ENCODE measurements around the gene PRKAR2A.

DNA sequence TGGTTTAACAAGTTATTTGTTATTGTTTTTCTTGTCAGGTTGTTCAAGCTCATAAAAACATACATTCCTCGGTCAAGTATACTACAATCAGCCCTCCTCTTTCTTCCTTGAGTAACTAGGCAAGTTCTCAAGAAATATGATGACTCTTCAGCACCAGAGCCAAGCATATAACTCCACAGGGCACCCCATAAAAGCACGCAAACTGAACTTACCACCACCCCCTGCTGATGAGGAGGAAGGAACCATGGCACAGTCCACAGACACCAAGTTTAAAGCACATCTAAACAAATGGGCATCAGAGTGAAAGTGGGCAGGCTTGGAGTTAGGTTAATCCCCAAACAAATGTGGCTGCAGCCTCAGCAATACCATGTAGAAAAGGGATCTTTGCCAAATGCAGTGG lies 135.9 kb downstream of the PRKAR2A start:
- TF ChIP-seq, protein P1, sequence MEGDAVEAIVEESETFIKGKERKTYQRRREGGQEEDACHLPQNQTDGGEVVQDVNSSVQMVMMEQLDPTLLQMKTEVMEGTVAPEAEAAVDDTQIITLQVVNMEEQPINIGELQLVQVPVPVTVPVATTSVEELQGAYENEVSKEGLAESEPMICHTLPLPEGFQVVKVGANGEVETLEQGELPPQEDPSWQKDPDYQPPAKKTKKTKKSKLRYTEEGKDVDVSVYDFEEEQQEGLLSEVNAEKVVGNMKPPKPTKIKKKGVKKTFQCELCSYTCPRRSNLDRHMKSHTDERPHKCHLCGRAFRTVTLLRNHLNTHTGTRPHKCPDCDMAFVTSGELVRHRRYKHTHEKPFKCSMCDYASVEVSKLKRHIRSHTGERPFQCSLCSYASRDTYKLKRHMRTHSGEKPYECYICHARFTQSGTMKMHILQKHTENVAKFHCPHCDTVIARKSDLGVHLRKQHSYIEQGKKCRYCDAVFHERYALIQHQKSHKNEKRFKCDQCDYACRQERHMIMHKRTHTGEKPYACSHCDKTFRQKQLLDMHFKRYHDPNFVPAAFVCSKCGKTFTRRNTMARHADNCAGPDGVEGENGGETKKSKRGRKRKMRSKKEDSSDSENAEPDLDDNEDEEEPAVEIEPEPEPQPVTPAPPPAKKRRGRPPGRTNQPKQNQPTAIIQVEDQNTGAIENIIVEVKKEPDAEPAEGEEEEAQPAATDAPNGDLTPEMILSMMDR (IDR thresholded peaks at IDR 0.05) = no peak
- TF ChIP-seq POLR2A (IDR thresholded peaks at IDR 0.05) = no peak

Measured in body of pancreas (tissue), 4 donors.